DOHH2 (cell line): ENCODE measurements around the gene NETO2.
"Not testable (repeated sequence)": the region's sequence is repeated elsewhere in the genome, so short reads cannot be mapped to it uniquely, and the experiment has no call there.

Experiments used
- H3F3A ChIP-seq: fragments of 200-600 bp; sonication (generic), shearing (Covaris generic); 2 replicates; pipeline ENCODE4 v1.6.0; 2016; ENCODE audit warnings: antibody characterized with exemption, mild to moderate bottlenecking; ENCODE audit not compliant: control insufficient read depth, insufficient read depth
- H3K27ac ChIP-seq: fragments of 200-600 bp; sonication (generic); 2 replicates; pipeline ENCODE4 v1.5.1; 2014; ENCODE audit warnings: low read depth, mild to moderate bottlenecking, low read length, moderate library complexity
- H3K27me3 ChIP-seq: fragments of 200-600 bp; sonication (generic); 2 replicates; pipeline ENCODE4 v1.6.1; 2014; ENCODE audit warnings: mild to moderate bottlenecking, low read length, mixed read lengths; ENCODE audit not compliant: control insufficient read depth
- H3K36me3 ChIP-seq: fragments of 200-600 bp; sonication (generic); 2 replicates; pipeline ENCODE4 v1.6.1; 2014; ENCODE audit warnings: mild to moderate bottlenecking, low read length, moderate library complexity, mixed read lengths; ENCODE audit not compliant: control insufficient read depth
- H3K4me1 ChIP-seq: fragments of 200-600 bp; sonication (generic); 2 replicates; pipeline ENCODE4 v1.6.1; 2014; ENCODE audit warnings: mild to moderate bottlenecking, low read length, mixed read lengths; ENCODE audit not compliant: control insufficient read depth
- H3K4me2 ChIP-seq: fragments of 200-600 bp; sonication (generic); 2 replicates; pipeline ENCODE4 v1.6.0; 2014; ENCODE audit warnings: mild to moderate bottlenecking, low read length, moderate library complexity
- H3K4me3 ChIP-seq: fragments of 200-600 bp; sonication (generic); 2 replicates; pipeline ENCODE4 v1.5.1; 2014; ENCODE audit warnings: mild to moderate bottlenecking, low read length, mixed read lengths
- H3K79me2 ChIP-seq: fragments of 200-600 bp; sonication (generic); 2 replicates; pipeline ENCODE4 v1.6.1; 2014; ENCODE audit warnings: mild to moderate bottlenecking, low read length, mixed read lengths; ENCODE audit not compliant: control insufficient read depth
- H3K9me2 ChIP-seq: fragments of 200-600 bp; sonication (generic); replicated peaks from 2 replicates; pipeline ENCODE4 v1.6.1; 2014; ENCODE audit warnings: mild to moderate bottlenecking, low read length, mixed read lengths; ENCODE audit not compliant: control insufficient read depth
- H3K9me3 ChIP-seq: fragments of 200-600 bp; sonication (generic); 2 replicates; pipeline ENCODE4 v1.6.1; 2014; ENCODE audit warnings: antibody characterized with exemption, low read length, mixed read lengths; ENCODE audit not compliant: control insufficient read depth, insufficient read depth
- H4K20me1 ChIP-seq: fragments of 200-600 bp; sonication (generic); 2 replicates; pipeline ENCODE4 v1.6.0; 2014; ENCODE audit warnings: low read depth, mild to moderate bottlenecking, antibody characterized with exemption, low read length, moderate library complexity; ENCODE audit not compliant: control insufficient read depth, insufficient read depth
- EZH2phosphoT487 ChIP-seq: fragments of 200-600 bp; sonication (generic); IDR thresholded peaks from 2 replicates; pipeline ENCODE4 v1.6.1; 2017; ENCODE audit warnings: borderline replicate concordance, mild to moderate bottlenecking, antibody characterized with exemption, low read length, moderate library complexity, mixed read lengths
- TF ChIP-seq, protein P1 (sequence below): fragments of 200-600 bp; sonication (generic); IDR thresholded peaks from one replicate; pipeline ENCODE4 v1.5.1; 2014; ENCODE audit warnings: antibody characterized with exemption, mild to moderate bottlenecking, low read depth, low read length; ENCODE audit not compliant: poor library complexity, severe bottlenecking

The NETO2 gene

DNA sequence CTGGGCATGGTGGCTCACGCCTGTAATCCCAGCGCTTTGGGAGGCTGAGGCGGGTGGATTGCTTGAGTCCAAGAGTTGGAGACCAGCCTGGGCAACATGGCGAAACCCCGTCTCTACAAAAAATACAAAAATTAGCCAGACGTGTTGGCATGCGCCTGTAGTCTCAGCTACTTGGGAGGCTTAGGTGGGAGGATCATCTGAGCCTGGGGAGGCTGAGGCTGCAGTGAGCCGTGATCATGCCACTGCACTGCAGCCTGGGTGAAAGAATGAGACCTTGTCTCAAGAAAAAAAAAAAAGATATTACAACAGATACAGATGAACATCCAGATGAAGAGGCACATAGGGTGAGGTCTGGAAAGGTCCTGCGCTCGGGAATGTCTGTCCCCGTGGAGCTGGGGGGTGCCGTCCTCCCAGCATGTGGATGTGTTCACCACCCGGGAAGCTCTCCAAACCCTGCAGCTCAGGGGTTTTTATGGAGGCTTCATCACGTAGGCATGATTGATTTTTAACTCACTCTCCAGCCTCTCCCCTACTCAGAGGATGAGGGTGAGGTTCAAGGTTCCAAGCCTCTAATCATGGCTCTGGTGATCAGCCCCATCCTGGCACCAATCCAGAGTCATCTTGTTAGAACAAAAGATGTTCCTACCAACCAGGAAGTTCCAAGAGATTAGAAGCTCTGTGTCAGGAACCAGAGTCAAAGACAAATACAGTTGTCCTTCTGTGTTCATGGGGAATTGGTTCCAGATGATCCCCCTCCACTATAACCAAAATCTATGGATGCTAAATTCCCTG is 85.3 kb downstream of the NETO2 start:
- Histone ChIP-seq H3K4me2 (no peak overlapping the region), H3K79me2 (no peaks in the 10 kb centered on the region), H3K9me2 (no peaks in the 10 kb centered on the region), H3K9me3 (no peaks in the 10 kb centered on the region), H3K4me3 (no peak overlapping the region), H3F3A (no peaks in the 10 kb centered on the region), H3K4me1 (no peaks in the 10 kb centered on the region), H4K20me1 (no peaks in the 10 kb centered on the region), H3K27me3 (no peaks in the 10 kb centered on the region), H3K27ac (no peak overlapping the region), H3K36me3 (no peaks in the 10 kb centered on the region)
- TF ChIP-seq EZH2phosphoT487, result no peak
- TF ChIP-seq, protein P1, sequence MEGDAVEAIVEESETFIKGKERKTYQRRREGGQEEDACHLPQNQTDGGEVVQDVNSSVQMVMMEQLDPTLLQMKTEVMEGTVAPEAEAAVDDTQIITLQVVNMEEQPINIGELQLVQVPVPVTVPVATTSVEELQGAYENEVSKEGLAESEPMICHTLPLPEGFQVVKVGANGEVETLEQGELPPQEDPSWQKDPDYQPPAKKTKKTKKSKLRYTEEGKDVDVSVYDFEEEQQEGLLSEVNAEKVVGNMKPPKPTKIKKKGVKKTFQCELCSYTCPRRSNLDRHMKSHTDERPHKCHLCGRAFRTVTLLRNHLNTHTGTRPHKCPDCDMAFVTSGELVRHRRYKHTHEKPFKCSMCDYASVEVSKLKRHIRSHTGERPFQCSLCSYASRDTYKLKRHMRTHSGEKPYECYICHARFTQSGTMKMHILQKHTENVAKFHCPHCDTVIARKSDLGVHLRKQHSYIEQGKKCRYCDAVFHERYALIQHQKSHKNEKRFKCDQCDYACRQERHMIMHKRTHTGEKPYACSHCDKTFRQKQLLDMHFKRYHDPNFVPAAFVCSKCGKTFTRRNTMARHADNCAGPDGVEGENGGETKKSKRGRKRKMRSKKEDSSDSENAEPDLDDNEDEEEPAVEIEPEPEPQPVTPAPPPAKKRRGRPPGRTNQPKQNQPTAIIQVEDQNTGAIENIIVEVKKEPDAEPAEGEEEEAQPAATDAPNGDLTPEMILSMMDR, result no peak

DNA sequence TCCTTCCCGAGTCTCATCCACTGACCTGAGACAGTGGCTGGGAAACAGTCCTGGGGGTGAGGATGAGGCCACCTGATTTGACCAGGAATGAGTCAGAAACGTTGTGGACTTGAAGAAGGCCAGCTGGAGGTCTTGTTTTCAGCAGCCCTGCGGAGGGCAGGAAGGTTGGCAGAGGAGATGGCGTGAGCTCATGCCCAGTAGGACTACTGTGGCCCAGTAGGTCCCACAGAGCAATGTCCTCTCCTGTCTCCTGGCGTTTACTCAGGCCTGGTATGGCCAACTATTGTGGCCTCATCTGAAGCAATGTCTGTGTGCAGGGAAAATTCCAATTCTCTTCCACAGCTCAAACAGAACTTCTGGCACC is 86.1 kb downstream of the NETO2 start:
- no peaks in the 10 kb centered on the region for H3K79me2 ChIP-seq
- H3K27me3 ChIP-seq, result no peaks in the 10 kb centered on the region
- no peaks in the 10 kb centered on the region for H3K9me3 ChIP-seq
- no peak overlapping the region for H3K4me3 ChIP-seq
- H3K4me2 ChIP-seq, result no peak overlapping the region
- TF ChIP-seq EZH2phosphoT487, result no peak
- TF ChIP-seq, protein P1, result no peak
- no peaks in the 10 kb centered on the region for H4K20me1 ChIP-seq
- H3K36me3 ChIP-seq, result no peaks in the 10 kb centered on the region
- no peaks in the 10 kb centered on the region for H3F3A ChIP-seq
- no peaks in the 10 kb centered on the region for H3K9me2 ChIP-seq
- H3K27ac ChIP-seq, result no peak overlapping the region
- H3K4me1 ChIP-seq, result no peaks in the 10 kb centered on the region

DNA sequence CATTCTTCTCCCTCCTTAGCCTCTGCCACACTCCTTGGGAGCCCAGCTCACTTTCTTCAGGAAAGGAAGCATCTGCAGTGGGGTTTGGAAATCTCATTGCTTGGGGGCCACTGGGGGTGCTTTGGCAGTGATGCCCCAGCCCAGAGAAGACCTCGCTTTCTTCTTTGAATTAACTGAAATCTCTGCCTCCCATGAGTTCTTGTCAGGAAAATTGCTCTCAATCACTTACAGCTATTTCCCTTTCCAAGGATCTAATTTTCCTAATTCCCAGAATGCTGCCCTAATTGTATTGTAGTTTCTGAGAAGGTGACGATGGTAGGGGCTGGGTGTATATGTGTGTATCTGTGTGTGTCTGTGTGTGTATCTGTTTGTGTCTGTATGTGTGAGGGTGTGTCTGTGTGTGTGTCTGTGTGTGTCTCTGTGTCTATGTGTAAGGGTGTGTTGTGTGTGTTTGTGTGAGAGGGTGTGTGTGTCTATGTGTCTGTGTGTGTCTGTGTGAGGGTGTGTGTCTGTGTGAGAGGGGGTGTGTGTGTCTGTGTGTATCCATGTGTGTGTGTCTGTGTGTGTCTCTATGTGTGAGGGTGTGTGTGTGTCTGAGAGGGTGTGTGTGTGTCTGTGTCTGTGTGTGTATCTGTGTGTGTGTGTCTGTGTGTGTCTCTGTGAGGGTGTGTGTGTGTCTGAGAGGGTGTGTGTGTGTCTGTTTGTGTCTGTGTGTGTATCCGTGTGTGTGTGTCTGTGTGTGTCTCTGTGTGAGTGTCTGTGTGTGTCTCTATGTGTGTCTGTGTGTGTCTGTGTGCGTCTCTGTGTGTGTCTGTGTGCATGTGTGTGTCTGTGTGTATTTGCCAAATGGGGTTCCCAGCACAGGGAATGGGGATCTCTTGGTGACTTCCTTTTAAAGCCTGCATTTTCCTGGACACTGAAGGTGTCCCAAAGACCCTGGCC is 86.8 kb downstream of the NETO2 start:
- Histone ChIP-seq H3K27ac (no peak overlapping the region), H3K27me3 (no peaks in the 10 kb centered on the region), H3K4me2 (no peak overlapping the region)

DNA sequence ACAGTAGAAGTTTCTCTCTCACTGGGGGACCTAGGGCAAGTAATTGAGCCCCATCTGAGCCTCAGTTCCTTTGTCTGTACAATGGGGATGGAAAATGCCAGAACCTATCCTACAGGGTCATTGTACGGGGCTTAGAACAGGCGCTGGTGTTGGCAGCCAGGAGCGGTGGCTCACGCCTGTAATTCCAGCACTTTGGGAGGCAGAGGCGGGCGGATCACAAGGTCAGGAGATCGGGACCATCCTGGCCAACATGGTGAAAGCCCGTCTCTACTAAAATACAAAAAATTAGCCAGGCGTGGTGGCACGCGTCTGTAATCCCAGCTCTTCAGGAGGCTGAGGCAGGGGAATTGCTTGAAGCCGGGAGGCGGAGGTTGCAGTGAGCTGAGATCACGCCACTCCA is 87.7 kb downstream of the NETO2 start:
- not testable (repeated sequence) for H3F3A ChIP-seq, H3K9me2 ChIP-seq, H3K36me3 ChIP-seq, H3K4me1 ChIP-seq, H3K79me2 ChIP-seq, H4K20me1 ChIP-seq, H3K4me3 ChIP-seq, H3K4me2 ChIP-seq, H3K27me3 ChIP-seq, H3K9me3 ChIP-seq, H3K27ac ChIP-seq

More for the DNA sequence above, 86.8 kb downstream of the NETO2 start:
- no peaks in the 10 kb centered on the region for H3K79me2 ChIP-seq
- no peaks in the 10 kb centered on the region for H3K9me2 ChIP-seq
- no peak overlapping the region for H3K4me3 ChIP-seq
- H3K9me3 ChIP-seq, result no peaks in the 10 kb centered on the region
- no peaks in the 10 kb centered on the region for H3K36me3 ChIP-seq
- H3K4me1 ChIP-seq, result no peaks in the 10 kb centered on the region
- H3F3A ChIP-seq, result no peaks in the 10 kb centered on the region
- no peak for TF ChIP-seq EZH2phosphoT487
- TF ChIP-seq, protein P1, result no peak
- no peaks in the 10 kb centered on the region for H4K20me1 ChIP-seq
